Adipose tissue (tissue), 3 donors: ENCODE results near the gene ALG6. TPM values are rescaled to one million over a fixed set of nuclear protein-coding genes. Genes with fewer than 3 reads are reported as not detected.

ENCODE experiments used
- H3K27ac ChIP-seq: one replicate; pipeline ENCODE4 v1.5.1; 2013; ENCODE audit warnings: low read depth, low read length
- WGBS, 3 donors: extraction: QIAGEN DNeasy Blood & Tissue Kit; methylation state at CpG; one replicate each; pipeline ENCODE4 v1.1.7; 2013; 5-methylcytosine and 5-hydroxymethylcytosine counted together
- polyA plus RNA-seq, 3 donors: library from polyadenylated mRNA; stranded (reverse); fragments of 200-250 nt; gene quantifications; one replicate each; pipeline ENCODE4 v1.2.3, GENCODE V29; 2013
- donor health status: healthy with polysubstance abuse.
- donor health status: Bipolar disorder and iron deficiency.
- donor health status: healthy.

ALG6 gene
- 1 to 10 TPM; 5.9 to 6.9 (median 6.2) TPM for polyA plus RNA-seq

DNA sequence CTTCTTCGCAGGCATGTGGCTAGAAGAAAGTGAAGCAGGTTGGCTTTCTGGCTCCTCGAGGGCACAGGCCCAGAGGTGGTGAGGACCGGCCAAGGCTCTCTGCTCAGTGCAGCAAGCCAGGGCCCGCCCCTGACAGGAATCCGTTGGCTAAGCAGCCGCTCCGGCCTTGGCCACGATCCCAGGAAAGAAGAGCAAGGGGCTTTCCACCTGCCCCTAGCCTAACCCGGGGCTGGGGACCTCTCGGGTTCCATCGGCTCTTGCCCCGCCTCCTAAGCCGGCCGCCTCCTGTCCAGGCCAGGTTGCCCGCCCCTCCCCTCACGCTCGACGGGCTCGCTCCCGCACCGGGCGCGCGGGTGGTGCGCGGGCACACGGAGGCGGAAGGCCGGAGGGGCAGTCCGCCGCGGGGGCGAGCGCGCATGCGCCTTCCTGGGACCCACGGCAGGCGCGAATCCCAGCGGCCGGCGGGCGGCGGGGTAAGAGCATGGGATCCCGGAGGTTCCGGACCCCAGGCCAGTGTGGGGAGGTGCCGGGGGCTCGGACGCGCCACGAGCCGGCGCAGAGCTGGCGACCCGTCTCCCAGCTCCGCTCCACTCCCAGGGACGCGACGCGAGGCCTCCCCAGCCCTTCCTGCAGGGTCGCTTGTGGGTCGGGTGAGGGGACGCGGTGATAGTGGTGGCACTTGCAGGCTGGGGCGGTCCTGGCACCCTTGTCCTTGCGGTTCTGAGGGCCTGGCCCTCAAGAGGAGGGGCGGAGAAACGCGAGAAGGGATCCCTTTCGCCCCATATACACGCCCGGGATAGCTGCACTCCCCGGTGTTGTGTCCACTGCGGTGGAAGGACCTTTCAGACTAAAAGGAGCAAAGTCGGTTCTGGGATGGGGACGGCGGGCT is at the start of gene ALG6:
TSS of gene ALG6 (plus strand) at position 413 of the 889 bp plus-strand sequence. CDS start 3,351 bp downstream, outside the sequence.
- WGBS, 3 donors: 1 to 2% (median 1%) methylated on average over 71 to 77 of the region's 77 CpGs
- no peak within 1 kb of the TSS for H3K27ac ChIP-seq

DNA sequence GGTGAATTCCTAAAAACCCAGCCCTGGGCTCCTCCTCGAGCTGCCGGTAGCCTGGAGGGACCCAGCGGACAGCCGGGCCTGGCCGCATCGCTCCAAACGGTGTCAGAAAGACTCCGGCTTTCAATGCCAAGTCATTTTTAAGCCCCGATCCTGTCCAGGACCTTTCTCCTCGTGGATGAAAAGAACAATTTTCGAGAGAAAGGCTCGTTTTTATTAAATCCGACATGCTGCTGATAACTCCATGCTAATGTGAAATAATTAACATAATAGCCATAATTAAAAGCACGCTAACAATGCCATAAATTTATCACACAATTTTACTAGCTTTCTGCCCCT is 49.6 kb upstream of the ALG6 start:
- no peak overlapping the region for H3K27ac ChIP-seq
- WGBS, 3 donors: 9 to 13% (median 11%) methylated on average over 14 of the region's 14 CpGs

GRCh38 chr1:63318201-63318979 is 49.0 kb upstream of the ALG6 start:
- H3K27ac ChIP-seq: no peak overlapping the region
- 14 to 21% (median 19%) methylated on average over 28 of the region's 28 CpGs for WGBS, 3 donors

GRCh38 chr1:63319046-63320021 is 48.1 kb upstream of the ALG6 start:
- 6 to 10% (median 9%) methylated on average over 60 of the region's 60 CpGs for WGBS, 3 donors
- no peak overlapping the region for H3K27ac ChIP-seq

- 7 to 10% (median 7%) methylated on average over 47 of the region's 47 CpGs for WGBS, 3 donors
- no peak overlapping the region for H3K27ac ChIP-seq
Observed at GRCh38 chr1:63320022-63320721, 47.3 kb upstream of the ALG6 start.

GRCh38 chr1:63321066-63321784 is 46.2 kb upstream of the ALG6 start:
- no peak overlapping the region for H3K27ac ChIP-seq
- 13 to 14% (median 14%) methylated on average over 37 to 39 of the region's 39 CpGs for WGBS, 3 donors

DNA sequence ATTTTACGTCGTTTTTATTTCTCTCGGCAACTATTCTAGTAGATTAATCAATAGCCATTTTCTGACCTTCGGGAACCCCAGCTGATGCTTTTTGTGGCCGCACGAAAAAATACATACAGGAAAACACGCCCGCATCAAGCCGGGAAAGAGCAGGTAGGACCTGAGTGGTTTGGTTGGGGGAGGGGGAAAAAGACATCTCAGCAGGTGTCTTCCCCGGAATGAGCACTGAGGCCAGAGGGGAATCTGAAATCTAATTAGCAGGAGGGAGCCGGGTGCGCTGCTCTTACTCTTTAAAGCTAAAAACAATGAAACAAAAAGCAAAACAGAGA is 45.7 kb upstream of the ALG6 start:
- WGBS, 3 donors: 8 to 10% (median 9%) methylated on average over 12 of the region's 12 CpGs

DNA sequence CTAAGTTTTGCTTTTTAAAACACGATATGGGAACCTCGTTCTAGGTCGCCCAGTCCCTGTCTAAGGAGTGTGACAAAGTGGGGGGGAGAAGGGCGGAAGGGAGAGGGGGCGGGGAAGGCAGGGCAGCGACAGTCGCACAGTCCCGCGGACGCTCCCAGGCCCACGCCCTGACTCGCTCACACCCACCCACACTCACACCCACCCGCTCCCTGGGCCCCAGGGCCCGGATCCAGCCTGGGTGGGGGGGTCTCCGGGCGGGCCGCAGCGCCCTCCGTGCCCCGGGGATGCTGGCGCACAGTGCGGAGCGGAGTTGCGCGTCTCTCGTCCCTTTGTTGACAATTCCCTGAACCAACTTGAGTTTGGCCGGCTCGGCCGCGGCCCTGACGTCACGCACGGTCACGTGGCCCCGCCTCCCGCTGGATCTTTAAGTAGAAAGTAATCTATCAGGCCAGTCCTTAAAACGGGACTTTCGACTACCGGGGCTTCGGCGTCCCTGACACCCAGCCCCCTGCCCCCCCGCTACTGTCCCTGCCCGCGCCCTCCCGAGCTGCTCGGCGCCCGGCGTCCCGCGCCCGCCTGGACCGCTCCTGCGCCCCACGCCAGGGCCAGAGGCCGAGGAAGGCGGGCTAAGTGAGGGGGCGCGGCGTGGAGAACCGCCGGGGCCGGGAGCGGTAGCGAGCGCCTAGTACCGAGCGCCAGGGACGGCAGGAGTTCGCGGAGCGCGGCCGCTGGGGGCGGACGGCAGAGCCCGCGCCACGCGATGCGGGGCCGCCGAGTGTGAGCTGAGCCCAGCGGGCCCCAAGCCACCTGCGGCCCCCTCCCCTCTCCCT is 45.1 kb upstream of the ALG6 start, which contains the start of gene FOXD3:
TSS of gene FOXD3 (plus strand) at position 454 of the 830 bp plus-strand sequence. CDS start 492 bp downstream, outside the sequence.
- no peak within 1 kb of the TSS for H3K27ac ChIP-seq
- WGBS, 3 donors: 1 to 2% (median 1%) methylated on average over 62 to 85 of the region's 85 CpGs

More for the DNA sequence above, 45.7 kb upstream of the ALG6 start:
- no peak overlapping the region for H3K27ac ChIP-seq

DNA sequence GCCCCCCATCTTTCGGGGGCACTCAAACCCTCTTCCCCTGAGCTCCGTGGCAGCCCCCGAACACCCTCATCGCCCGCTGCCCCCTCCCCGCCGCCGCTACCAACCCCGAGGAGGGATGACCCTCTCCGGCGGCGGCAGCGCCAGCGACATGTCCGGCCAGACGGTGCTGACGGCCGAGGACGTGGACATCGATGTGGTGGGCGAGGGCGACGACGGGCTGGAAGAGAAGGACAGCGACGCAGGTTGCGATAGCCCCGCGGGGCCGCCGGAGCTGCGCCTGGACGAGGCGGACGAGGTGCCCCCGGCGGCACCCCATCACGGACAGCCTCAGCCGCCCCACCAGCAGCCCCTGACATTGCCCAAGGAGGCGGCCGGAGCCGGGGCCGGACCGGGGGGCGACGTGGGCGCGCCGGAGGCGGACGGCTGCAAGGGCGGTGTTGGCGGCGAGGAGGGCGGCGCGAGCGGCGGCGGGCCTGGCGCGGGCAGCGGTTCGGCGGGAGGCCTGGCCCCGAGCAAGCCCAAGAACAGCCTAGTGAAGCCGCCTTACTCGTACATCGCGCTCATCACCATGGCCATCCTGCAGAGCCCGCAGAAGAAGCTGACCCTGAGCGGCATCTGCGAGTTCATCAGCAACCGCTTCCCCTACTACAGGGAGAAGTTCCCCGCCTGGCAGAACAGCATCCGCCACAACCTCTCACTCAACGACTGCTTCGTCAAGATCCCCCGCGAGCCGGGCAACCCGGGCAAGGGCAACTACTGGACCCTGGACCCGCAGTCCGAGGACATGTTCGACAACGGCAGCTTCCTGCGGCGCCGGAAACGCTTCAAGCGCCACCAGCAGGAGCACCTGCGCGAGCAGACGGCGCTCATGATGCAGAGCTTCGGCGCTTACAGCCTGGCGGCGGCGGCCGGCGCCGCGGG is 44.2 kb upstream of the ALG6 start:
- H3K27ac ChIP-seq: no peak overlapping the region
- 2 to 4% (median 3%) methylated on average over 89 to 104 of the region's 104 CpGs for WGBS, 3 donors

DNA sequence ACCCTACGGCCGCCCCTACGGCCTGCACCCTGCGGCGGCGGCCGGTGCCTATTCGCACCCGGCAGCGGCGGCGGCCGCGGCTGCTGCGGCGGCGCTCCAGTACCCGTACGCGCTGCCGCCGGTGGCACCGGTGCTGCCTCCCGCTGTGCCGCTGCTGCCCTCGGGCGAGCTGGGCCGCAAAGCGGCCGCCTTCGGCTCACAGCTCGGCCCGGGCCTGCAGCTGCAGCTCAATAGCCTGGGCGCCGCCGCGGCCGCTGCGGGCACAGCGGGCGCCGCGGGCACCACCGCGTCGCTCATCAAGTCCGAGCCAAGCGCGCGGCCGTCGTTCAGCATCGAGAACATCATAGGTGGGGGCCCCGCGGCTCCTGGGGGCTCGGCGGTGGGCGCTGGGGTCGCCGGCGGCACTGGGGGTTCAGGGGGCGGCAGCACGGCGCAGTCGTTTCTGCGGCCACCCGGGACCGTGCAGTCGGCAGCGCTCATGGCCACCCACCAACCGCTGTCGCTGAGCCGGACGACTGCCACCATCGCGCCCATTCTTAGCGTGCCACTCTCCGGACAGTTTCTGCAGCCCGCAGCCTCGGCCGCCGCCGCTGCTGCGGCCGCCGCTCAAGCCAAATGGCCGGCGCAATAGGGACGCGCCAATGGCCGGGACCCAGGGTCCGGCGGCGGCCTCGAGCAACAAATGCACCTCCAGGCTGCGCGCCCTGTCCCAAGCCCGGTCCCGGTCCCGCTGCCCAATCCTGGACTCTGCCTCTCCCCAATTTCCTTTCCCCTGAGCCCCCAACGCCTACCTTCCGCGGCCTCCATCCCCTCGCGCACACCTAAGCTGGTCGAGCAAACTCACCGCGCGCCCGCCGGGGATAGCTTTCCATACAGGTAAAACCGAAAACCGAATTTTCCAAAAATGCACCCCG is 43.3 kb upstream of the ALG6 start:
- WGBS, 3 donors: 4 to 7% (median 4%) methylated on average over 88 to 114 of the region's 114 CpGs
- no peak overlapping the region for H3K27ac ChIP-seq

DNA sequence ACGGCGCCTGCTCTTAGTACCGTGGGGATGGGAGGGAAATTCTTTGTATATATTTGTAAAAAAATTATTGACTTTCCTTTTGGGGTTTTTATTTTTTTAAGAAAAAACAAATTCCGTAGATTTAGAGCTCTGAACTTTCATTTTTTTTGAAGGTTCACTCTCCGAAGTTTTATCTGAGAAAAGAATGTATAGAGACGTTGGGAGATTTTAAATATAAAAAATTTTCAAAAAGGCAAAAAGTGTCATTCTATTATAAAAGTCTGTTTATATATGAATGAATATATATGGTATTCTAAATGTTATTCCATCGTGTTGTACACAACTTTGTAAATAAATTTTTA is 42.7 kb upstream of the ALG6 start:
- H3K27ac ChIP-seq: no peak overlapping the region
- WGBS, 3 donors: 17 to 22% (median 19%) methylated on average over 7 of the region's 7 CpGs

- WGBS, 3 donors: 14 to 28% (median 16%) methylated on average over 2 of the region's 2 CpGs
- H3K27ac ChIP-seq: no peak overlapping the region
Observed at GRCh38 chr1:63325279-63325985, 42.0 kb upstream of the ALG6 start.

DNA sequence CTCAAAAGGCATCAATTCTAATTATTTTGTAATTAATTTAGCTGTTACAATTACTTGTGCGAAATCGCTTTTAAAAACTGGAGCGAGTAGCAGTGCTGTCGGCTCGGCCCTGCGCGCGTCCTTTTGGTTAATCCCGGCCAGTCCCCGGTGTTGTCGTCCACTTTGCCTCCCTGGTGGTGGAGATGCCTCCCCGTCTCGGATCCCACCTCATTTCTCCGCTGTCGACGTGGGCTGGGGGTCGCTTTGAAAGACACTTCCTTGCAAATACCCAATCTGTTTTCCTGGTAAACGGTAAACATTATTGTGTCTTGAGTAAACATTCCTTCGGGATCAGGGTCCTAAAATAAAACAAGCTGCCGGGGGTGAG is 41.3 kb upstream of the ALG6 start:
- no peak overlapping the region for H3K27ac ChIP-seq
- 10 to 17% (median 14%) methylated on average over 20 of the region's 20 CpGs for WGBS, 3 donors
